Amniotic epithelial cell (primary cell): ENCODE measurements around the gene CARMIL1.
A peak's percentile ranks its signal among the peaks of the same experiment; 100 is the strongest.

ENCODE experiments used
- DNase-seq: peaks from one replicate; pipeline ENCODE4 v3.0.0-alpha.2; 2010; ENCODE audit warnings: low read depth

Gene CARMIL1

DNA sequence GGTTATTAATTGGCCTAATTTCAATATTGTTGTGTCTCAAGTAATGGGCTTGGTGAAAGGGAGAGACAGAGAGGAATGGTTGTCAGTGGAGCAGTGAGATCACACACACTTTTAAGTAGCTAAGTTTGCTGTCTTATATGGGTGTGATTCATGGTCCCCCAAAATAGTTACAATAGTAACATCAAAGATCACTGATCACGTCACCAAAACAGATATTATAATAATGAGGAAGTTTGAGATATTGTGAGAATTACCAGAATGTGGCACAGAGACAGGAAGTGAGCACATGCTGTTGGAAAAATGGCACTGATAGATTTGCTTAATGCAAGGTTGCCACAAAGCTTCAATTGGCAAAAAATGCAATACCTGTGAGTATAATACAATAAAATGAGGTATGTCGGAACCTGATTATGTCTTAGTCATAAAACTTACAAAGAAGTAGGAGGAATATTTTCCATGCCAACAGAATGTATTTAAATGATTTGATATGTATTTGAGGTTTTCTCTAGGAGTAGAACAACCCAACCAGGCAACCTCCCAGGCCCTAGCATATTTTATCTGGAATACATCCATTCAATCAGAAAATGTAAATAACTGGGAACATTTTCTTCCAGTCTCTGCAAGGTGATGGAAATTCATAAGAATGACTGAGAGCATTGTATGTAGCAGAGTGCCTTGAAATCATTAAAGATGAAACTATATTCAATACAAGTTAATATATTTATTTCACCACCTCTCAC is 167.8 kb downstream of the CARMIL1 start:
- no peak for DNase-seq

DNA sequence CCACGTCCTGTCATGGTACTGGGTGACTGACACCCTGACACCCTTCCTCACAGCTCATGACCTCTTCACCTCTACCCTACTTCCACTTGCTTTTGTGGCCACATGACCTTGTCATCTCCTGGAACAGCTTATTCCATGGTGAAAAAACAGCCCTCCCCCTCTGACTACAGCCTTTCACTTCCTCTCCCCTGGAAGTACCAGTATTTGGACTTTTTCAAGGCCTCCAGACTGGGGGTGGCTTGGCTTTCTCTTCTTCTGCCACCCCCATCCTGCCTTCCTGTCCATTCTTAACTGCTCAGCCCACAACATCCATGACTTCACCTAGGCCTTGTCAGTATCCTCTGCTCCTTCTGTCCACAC is 168.4 kb downstream of the CARMIL1 start:
- DNase-seq, result no peak

DNA sequence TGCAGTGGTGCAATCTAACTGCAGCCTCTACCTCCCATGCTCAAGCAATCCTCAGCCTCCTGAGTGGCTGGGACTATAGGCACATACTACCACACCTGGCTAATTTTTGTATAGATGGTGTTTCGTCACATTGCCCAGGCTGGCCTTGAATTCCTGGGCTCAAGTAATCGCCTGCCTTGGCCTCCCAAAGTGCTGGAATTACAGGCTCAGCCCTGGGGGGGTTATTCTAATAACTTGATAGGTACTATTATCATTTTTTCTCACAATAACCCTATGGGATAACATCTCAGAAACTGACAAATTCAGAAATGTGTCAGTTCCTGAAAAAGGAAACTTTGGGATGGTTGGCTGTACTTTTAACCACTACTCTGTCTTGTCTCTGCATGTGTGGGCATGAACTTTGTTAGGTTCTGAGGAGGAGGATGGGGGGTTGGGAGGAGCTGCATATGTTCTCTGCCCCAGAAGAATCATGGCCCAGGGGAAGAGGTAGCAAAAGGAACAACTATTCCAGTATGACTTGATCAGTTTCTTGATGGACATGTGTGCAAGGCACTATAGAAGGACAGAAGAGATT is 169.9 kb downstream of the CARMIL1 start:
- no peak for DNase-seq

DNA sequence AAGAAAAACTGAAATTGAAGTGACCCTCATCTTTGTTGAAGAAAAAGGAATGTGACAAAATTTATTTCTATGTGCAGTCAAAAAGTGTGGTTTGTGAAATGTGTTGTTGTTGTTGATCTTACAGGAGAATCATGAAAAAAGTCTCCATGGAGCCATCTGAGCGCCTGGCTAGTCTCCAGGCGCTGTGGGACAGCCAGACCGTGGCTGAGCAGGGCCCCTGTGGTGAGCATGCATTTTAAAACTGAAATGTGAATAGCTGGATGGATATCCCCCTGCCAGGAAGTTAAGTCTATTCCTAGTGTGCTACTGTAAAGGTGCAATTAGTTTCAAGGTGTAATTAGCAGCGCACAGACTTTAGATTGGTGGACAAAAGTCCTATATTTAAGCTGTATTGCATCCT is 170.6 kb downstream of the CARMIL1 start:
- DNase-seq, result no peak

DNA sequence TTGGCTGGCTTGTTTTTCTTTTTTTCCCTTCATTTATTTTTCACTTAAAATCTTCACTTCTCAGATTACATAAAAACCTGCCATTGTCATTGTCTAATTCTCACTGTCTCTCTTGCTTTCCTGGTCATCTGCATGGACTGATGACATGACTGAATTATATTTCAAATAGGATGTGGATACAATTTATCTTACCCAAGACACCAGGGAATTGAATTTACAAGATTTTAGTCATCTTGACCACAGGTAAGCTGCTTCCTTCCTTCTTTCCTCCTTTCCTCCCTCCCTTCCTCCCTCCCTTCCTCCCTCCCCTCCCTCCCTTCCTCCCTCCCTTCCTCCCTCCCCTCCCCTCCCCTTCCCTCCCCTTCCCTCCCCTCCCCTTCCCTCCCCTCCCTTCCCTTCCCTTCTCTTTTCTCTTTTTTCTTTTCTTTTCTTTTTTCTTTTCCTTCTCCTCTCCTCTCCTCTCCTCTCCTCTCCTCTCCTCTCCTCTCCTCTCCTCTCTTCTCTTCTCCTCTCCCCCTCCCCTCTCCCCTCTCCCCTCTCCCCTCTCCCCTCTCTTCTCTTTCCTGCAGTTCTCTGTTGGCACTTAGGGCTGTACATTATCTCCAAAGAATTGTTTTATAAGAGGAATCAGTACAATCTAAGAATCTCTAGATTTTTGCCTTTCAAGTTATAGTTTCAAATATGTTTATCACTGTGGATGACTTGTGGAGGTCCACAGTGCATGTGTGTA is 171.5 kb downstream of the CARMIL1 start:
- DNase-seq, result no peak

DNA sequence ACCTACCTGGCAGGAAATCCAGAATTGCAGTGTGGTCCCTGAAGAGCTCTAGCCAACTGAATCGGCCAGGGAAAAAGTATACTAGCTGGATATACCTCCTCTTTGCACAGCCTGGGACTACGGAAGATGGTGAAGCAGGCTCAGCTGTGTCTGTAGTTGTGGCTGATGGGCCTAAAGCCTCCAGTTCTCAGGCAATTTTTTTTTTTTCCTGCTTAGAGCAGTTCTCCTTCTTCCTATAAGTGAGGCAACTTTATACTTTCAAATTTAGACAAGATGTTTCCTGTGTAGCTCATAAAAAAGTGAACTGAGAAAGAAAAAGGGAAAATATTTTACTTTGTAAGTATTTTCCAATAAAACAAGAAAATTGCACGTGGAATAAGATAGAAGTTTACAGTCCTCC is 172.9 kb downstream of the CARMIL1 start:
- no peak for DNase-seq

DNA sequence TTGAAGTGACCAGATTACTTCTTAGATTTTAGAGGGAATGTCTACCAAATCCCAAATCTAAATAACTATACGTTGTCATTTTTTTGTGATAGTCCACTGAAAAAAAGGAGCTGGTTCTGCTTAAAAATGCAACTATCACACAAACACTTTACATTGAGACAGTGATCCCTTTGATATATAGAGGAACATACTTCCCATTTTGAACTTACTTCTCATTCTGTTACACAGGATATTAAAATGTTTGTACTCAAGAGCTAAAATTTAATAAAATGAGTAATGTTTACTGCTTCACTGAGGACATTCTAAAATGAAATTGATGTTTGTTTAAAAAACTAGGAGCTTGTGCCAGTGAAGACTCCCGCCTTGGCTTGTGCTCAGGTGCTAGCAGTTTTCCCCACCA is 174.1 kb downstream of the CARMIL1 start:
- DNase-seq, result no peak

DNA sequence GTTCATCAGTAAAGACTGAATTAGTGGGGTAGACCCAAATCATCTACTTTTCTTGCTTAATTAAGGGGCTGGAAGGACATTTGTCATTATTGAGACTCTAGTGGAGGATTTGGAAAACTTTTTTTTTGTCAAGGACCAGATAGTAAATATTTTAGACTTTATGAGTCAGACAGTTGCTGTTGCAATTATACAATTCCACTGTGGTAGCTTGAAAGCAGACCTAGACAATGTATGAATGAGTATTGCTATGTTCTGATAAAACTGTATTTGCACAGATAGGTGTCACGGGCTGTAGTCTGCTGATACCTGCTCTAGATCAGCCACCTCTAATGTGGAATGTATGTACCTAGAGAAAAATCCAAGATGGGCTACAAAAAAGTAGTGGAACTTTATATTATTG is 175.0 kb downstream of the CARMIL1 start:
- DNase-seq, result peak; percentile 45

DNA sequence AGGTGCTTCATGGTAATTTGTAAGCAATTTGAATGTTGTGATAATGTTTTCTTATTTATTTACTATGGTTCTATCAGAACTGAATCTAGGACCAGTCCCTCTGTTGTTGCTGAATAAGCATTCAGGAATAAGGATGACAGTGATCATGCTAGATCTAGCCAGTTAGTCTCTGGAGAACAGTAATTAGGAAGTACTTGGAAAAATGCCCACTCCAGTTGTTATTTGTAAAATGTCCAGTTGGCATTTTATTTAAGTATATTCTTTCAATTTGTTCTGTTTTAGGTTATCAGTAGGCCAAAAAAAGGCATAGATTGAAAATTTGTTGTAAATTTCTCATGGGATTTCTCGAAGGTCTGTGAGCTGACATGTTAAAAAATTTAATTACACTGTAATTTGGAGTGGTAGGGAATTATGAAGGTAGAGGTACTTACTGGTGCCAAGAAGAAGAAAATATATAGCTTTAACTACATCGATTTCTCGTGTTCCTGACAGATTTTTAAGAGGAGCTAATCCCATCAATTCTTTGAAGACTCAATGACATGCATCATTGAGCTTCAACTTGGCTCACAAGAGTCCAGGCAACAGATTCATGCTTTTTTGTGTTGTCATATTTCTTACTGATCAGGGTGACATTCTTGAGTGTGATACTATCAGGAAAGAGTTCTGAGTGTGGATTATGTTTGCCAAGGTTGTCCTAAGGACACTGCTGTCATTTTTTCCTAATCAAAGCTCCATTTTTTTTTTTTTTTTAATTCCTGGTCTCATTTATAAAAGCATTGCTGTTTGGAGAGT is 177.3 kb downstream of the CARMIL1 start:
- no peak for DNase-seq

DNA sequence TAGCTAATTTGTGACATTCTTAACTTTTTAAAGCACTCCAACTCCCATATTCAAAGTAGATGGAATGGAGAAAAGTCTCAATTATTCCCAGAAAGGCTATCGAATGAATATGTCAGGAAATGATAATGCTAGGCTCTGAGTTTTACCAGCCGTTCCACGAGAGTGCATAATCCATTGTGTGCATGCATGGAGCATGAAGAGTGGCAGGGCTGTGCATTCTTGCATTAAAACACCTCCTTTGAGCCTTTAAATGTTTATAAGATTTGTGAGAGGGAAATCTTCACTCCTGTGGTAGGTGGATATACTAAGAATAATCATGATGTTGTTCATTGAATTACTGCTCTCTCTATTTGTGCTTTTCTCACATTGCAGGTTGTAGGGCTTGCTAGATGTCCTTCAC is 178.3 kb downstream of the CARMIL1 start:
- DNase-seq, result no peak

DNA sequence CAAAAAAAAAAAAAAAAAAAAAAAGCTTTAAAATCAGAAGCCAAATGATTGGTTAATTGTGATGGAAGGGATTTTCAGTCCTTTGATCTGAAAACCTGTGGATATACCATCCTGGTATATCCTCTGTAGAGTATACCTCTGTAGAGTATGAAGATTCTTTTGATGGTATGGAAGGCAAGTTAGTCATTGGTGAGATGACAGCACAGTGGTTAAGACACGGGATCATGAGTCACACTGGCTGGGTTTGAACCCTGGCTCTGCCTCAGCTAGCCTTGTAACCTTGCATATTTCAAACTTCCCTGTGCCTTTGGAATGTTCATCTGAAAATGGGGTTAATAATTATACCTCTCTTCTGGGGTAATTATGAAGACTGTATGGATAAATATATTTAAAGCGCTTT is 179.3 kb downstream of the CARMIL1 start:
- DNase-seq, result peak; percentile 77

DNA sequence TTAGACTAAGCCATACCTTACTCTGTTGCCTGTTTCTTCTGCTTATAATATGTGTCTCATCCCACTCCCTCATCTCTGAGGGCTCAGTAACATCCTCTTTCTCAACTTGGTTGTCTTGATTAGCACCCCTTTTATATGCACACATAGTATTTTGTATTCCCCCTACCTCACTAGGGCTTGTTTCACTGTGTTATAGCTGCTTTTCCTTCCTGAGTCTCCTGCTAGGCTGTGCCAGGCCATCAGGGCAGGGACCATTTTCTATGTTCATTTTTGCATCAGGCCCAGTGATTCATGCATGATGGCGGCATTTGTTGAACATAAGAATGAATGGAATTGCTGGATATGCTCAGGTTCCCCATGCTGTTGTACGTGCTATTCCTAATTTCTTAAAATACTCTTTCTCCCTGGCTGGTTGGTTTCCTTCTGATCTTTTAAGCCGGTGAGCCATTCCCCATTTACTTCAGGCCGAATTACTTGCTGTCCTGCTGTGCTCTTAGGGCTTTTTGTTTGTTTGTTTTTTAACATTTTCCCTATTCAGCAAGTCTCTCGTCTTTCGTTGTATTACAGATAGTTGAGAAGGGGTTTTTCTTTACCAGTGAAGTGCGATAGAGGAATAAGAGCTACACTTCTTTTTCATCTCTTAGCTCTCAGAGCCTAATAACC is 183.2 kb downstream of the CARMIL1 start:
- no peak for DNase-seq

DNA sequence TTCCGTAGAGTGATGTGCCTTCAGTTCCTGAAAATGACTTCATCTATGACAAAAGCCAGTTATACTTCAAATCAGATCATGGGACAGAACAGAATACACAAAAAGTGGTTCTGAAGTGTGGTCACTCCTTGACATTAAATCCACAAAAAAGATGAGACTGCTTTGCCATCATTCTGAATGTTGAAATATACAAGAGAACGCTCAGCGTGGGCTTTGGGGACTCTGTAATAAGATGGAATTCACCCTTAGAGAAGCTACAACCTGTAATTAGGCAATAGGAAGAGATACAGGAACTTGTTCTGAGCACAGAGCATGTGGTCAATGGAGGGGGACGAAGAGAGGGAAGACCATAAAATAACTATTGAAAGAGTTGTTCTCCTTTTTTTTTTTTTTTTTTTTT is 184.3 kb downstream of the CARMIL1 start:
- no peak for DNase-seq

DNA sequence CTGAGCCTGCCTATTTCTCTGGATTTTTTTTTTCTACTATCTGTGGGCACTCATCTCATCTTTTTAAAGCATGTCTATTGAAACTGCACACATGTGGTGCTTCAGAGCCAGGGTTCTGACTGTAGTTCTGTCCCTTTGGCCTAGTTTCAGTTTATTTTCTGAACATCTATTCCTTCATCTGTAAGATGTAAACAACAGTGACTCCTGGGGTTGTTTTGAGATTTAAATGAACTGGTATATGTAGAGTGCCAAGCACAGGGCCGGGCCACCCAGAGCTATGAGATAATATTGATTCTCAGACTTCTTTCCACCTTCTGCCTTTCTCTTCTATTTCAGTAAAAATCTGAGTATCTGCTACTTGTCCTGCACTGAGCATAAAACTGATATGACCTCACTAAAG is 185.1 kb downstream of the CARMIL1 start:
- no peak for DNase-seq

DNA sequence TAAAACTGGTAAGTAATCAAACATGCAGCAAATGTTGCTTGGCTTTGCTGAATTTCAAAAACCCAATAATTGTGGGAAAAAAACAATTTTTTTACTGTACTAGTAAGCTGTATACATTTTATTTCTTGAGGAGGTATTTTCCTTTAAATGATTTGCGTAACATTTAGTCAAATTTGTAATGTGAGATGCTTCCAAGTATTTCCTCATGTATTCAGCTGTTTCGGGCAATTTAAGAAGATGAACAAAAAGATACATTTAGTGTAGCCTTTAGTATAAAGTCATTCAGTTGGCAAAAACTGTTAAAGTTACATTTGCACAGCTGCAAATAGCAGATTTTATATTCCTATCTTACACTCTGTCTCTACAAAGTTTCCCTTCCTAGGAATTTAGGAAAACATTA is 186.8 kb downstream of the CARMIL1 start:
- DNase-seq, result no peak

DNA sequence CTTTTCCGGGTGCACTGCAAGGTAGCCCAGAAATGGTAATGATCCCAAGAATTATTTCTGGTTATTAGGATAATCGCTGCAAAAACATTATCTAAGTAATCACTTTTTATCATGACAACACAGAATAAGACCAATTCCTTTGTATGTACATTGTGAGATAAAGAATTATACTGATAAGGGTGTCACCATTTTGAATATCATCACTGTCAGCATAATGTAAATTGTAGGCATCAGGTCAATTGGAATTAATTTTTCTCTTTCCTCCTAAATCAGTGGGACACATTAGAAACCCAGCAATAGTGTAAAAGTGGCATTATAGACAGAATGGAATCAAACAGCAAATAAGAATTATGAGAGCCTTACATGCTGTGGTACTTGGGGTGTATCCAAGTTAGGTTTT is 189.7 kb downstream of the CARMIL1 start:
- no peak for DNase-seq

DNA sequence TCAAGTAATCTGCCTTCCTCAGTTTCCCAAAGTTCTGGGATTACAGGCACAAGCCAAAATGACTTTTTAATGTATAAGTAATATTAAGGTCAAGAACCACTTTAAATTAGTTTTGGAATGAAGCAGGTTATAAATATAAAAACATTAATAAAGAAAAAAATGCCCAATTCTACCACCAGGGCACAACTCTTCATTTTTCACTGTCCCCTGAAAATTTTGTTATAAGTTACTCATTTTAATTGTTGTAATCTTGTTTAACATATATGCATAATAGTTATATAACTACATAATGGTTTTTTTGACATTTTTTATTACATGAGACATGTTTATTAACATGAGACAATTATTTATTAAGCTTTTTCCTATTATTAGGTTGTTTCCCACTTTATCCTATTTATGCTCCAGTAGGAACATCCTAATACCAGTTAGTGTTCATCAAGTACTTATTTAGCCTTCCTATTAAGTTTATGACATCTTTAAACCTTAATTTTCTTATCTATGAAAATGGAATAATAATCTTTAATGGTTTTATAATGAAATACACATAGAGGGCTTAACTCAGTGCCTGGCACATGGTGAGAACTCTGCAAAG is 190.7 kb downstream of the CARMIL1 start:
- no peak for DNase-seq

DNA sequence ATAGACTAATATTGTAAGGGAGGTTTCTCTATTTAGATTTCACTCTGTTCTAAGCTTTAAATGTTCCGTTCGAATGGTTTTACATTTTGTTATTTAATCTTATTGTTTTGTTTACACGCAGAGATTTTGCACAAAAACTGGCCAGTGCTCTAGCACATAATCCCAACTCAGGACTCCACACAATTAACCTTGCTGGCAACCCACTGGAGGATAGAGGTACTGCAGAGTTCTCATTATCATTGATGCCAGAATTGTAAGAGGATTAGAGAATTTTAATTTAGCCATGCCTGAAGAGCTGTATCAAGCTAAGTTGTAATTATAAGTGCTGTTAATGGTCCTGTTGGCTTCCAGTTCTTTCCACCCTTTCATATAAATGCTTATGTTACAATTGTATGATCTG is 193.1 kb downstream of the CARMIL1 start:
- DNase-seq, result no peak

DNA sequence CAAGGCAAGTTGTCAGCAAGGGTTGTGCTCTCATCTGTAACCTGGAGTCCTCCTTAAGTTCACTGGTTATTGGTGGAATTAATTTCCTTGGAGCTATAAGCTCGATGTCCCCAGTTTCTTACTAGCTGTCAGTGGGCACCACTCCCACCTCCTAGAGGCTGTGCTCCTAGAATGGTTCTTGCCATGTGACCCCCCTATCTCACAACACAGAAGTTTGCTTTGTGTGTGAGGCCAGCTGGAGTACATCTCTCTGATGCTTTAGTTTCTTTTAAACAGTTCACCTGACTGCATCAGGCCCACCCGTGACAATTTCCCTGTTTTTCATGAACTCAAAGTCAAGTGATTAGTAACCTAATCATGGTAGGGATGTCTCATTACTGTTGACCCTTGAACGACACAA is 193.7 kb downstream of the CARMIL1 start:
- DNase-seq, result no peak

DNA sequence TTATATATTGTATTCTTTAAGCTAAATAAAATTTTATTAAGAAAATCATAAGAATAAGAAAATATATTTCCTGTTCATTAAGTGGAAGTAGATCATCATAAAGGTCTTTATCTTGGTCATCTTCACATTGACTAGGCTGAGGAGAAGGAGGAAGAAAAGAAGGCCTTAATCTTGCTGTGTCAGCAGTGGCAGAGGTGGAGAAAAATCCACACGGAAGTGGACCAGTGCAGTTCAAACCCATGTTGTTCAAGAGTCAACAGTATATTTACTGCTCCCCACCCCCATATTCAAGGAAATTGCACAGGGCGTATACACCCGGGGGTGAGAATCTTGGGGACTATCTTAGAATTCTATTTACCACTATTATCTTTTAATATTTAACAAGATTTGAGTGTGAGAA is 194.3 kb downstream of the CARMIL1 start:
- no peak for DNase-seq

DNA sequence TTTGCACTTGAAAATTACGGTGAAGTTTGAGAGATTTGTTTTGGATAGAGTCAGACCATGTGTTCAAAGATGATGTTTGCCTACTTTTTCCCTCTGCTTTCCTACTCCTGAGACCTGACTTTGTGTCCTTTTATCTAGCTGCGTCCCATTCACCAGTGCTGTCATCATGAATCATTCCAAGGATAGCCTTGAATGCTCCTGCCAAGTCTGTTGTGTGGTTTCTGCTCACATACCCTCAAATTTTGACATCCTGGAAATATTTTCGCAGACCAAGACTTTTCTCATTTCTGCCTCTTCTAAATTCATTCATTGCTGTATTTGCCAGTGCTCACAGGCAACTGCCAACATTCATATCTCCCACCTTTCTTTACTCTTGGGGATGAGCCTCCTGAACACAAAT is 197.0 kb downstream of the CARMIL1 start:
- DNase-seq, result peak; percentile 82
